HepG2 (cell line): ENCODE data around the gene CERT1. TPM values are rescaled to one million over a fixed set of nuclear protein-coding genes. Genes with fewer than 3 reads are reported as not detected.
A peak's percentile ranks its signal among the peaks of the same experiment; 100 is the strongest.

Experiments used
- CERS6 ChIP-seq: sonication (generic); formaldehyde crosslinking; IDR thresholded peaks from 2 replicates; pipeline ENCODE4 v1.5.0; 2020; ENCODE audit warnings: missing genetic modification reagents
- FOXC1 ChIP-seq: sonication (generic); formaldehyde crosslinking; IDR thresholded peaks from 2 replicates; pipeline ENCODE4 v1.8.0; 2022; ENCODE audit warnings: mild to moderate bottlenecking, missing genetic modification reagents, borderline replicate concordance
- FOXJ3 ChIP-seq: sonication (generic); formaldehyde crosslinking; IDR thresholded peaks from 2 replicates; pipeline ENCODE4 v1.4.0; 2020; ENCODE audit warnings: missing genetic modification reagents, mild to moderate bottlenecking, borderline replicate concordance
- HDAC1 ChIP-seq: sonication (generic); formaldehyde crosslinking; IDR thresholded peaks from 2 replicates; pipeline ENCODE4 v1.5.1; 2020; ENCODE audit warnings: mild to moderate bottlenecking, missing genetic modification reagents
- HNF1B ChIP-seq: sonication (generic); formaldehyde crosslinking; IDR thresholded peaks from 2 replicates; pipeline ENCODE4 v1.5.1; 2020; ENCODE audit warnings: mild to moderate bottlenecking, moderate library complexity, missing genetic modification reagents
- KDM3A ChIP-seq: IDR thresholded peaks from 2 replicates; pipeline ENCODE4 v1.6.1; 2018; ENCODE audit warnings: low read depth, missing compliant biosample characterization
- KLF15 ChIP-seq: sonication (generic); formaldehyde crosslinking; IDR thresholded peaks from 2 replicates; pipeline ENCODE4 v1.8.1; 2023; ENCODE audit warnings: borderline replicate concordance, mild to moderate bottlenecking, inconsistent platforms, missing genetic modification reagents, mixed read lengths
- MEIS2 ChIP-seq: sonication (generic); formaldehyde crosslinking; IDR thresholded peaks from 2 replicates; pipeline ENCODE4 v1.9.0; 2021; ENCODE audit warnings: mild to moderate bottlenecking, missing genetic modification reagents
- MXD1 ChIP-seq: sonication (generic); formaldehyde crosslinking; IDR thresholded peaks from 2 replicates; pipeline ENCODE4 v1.4.0; 2020; ENCODE audit warnings: mild to moderate bottlenecking, missing genetic modification reagents
- MXD3 ChIP-seq: IDR thresholded peaks from 2 replicates; pipeline ENCODE4 v1.6.1; 2016; ENCODE audit warnings: mild to moderate bottlenecking, missing biosample characterization, missing genetic modification reagents
- MYPOP ChIP-seq: sonication (generic); formaldehyde crosslinking; IDR thresholded peaks from 2 replicates; pipeline ENCODE4 v1.8.1; 2023; ENCODE audit warnings: mild to moderate bottlenecking, moderate library complexity, missing genetic modification reagents
- PBX3 ChIP-seq: sonication (generic); formaldehyde crosslinking; IDR thresholded peaks from 2 replicates; pipeline ENCODE4 v1.8.1; 2023; ENCODE audit warnings: missing genetic modification reagents, inconsistent platforms, borderline replicate concordance
- RBFOX2 ChIP-seq: fragments of 200-400 bp; formaldehyde crosslinking; IDR thresholded peaks from 2 replicates; pipeline ENCODE4 v1.6.1; 2017; ENCODE audit warnings: low read depth, mild to moderate bottlenecking, low read length
- SALL2 ChIP-seq: sonication (generic); formaldehyde crosslinking; IDR thresholded peaks from 2 replicates; pipeline ENCODE4 v1.8.1; 2023; ENCODE audit warnings: mild to moderate bottlenecking, missing genetic modification reagents, inconsistent platforms
- SIX4 ChIP-seq: sonication (generic); formaldehyde crosslinking; IDR thresholded peaks from 2 replicates; pipeline ENCODE4 v1.4.0; 2020; ENCODE audit warnings: missing genetic modification reagents
- TBP ChIP-seq: sonication (generic); formaldehyde crosslinking; IDR thresholded peaks from 2 replicates; pipeline ENCODE4 v1.5.0; 2020; ENCODE audit warnings: missing genetic modification reagents
- TEAD3 ChIP-seq: optimal IDR thresholded peaks from 2 replicates; pipeline ENCODE3; 2016; ENCODE audit warnings: borderline replicate concordance
- WIZ ChIP-seq: sonication (generic); formaldehyde crosslinking; IDR thresholded peaks from 2 replicates; pipeline ENCODE4 v1.5.1; 2020; ENCODE audit warnings: mild to moderate bottlenecking, missing genetic modification reagents
- ZFP90 ChIP-seq: sonication (generic); formaldehyde crosslinking; IDR thresholded peaks from 2 replicates; pipeline ENCODE4 v1.8.0; 2022; ENCODE audit warnings: missing genetic modification reagents, mild to moderate bottlenecking, inconsistent platforms, borderline replicate concordance
- ZNF317 ChIP-seq: sonication (generic); formaldehyde crosslinking; IDR thresholded peaks from 2 replicates; pipeline ENCODE4 v1.5.0; 2020; ENCODE audit warnings: mild to moderate bottlenecking, missing genetic modification reagents
- ZNF737 ChIP-seq: sonication (generic); formaldehyde crosslinking; IDR thresholded peaks from 2 replicates; pipeline ENCODE4 v1.5.0; 2020; ENCODE audit warnings: missing genetic modification reagents, mild to moderate bottlenecking, borderline replicate concordance
- ZNF841 ChIP-seq: sonication (generic); formaldehyde crosslinking; IDR thresholded peaks from 2 replicates; pipeline ENCODE4 v1.8.1; 2023; ENCODE audit warnings: missing genetic modification reagents, borderline replicate concordance
- ZNF883 ChIP-seq: sonication (generic); formaldehyde crosslinking; IDR thresholded peaks from 2 replicates; pipeline ENCODE4 v1.5.1; 2020; ENCODE audit warnings: mild to moderate bottlenecking, missing genetic modification reagents; ENCODE audit errors: not compliant biosample characterization
- ZSCAN20 ChIP-seq: sonication (generic); formaldehyde crosslinking; IDR thresholded peaks from 2 replicates; pipeline ENCODE4 v1.4.0; 2020; ENCODE audit warnings: missing genetic modification reagents, mild to moderate bottlenecking, borderline replicate concordance
- polyA plus RNA-seq, 8 experiments: library from polyadenylated mRNA; depleted of rRNA in 3 of 8; stranded (reverse) in 7 of 8; unstranded in 1 of 8; fragments of >200 nt; fragmentation: Illumina TruSeq in 4 of 8; extraction: Trizol in 4 of 8; gene quantifications; 2 replicates each; pipeline versions ENCODE4 v1.2.1 to v1.2.3, GENCODE V29; 2011 to 2016; ENCODE audit warnings: low read depth in 4 of 8, missing spikeins in 1 of 8, mixed read lengths in 1 of 8; ENCODE audit not compliant: insufficient read depth in 1 of 8
- total RNA-seq, 5 experiments: library from RNA; depleted of rRNA; stranded (reverse); fragments of >200 nt; fragmentation: Illumina TruSeq; extraction: Trizol; gene quantifications; 2 replicates each; pipeline ENCODE4 v1.2.3, GENCODE V29; 2016; ENCODE audit warnings: low read depth in 1 of 5

The CERT1 gene
- total and polyA plus RNA-seq, 2 of the 13 experiments (the other 11 are each of a cell fraction or from before 2014, with no cell fraction given): 8.2 to 12.7 TPM

GRCh38 chr5:75510836-75511434 lies 494 bp downstream of the CERT1 start (continued):
- TF ChIP-seq PBX3 (CRISPR knock-in tag) (0 out of 2 replicates have a peak, but pooled peaks have one; percentile 37), ZNF317 (no peak; the same call in 1 of the 2 replicates), TEAD3 (no peak), TBP (no peak), ZNF883 (CRISPR knock-in tag) (peak; percentile 85), WIZ (CRISPR knock-in tag) (peak; percentile 56; the same call in 1 of the 2 replicates), ZSCAN20 (CRISPR knock-in tag) (peak; percentile 27; the same call in 1 of the 2 replicates), MXD3 (CRISPR knock-in tag) (peak; percentile 56; the same call in 1 of the 2 replicates), KLF15 (CRISPR knock-in tag) (0 out of 2 replicates have a peak, but pooled peaks have one; percentile 21), ZNF841 (CRISPR knock-in tag) (no peak), ZNF737 (CRISPR knock-in tag) (no peak), HDAC1 (peak; percentile 3; the same call in 1 of the 2 replicates), CERS6 (CRISPR knock-in tag) (0 out of 2 replicates have a peak, but pooled peaks have one; percentile 58), SALL2 (CRISPR knock-in tag) (0 out of 2 replicates have a peak, but pooled peaks have one; percentile 28), MYPOP (peak; percentile 75), MXD1 (peak; percentile 57; the same call in 1 of the 2 replicates), ZFP90 (CRISPR knock-in tag) (0 out of 2 replicates have a peak, but pooled peaks have one; percentile 36), FOXC1 (peak; percentile 56; the same call in 1 of the 2 replicates), KDM3A (CRISPR knock-in tag) (peak; percentile 55; the same call in 1 of the 2 replicates), HNF1B (CRISPR knock-in tag) (0 out of 2 replicates have a peak, but pooled peaks have one; percentile 26), MEIS2 (CRISPR knock-in tag) (peak; percentile 17; the same call in 1 of the 2 replicates), FOXJ3 (CRISPR knock-in tag) (peak; percentile 32; the same call in 1 of the 2 replicates), RBFOX2 (no peak), SIX4 (no peak)
